Smooth muscle cell (in vitro differentiated cells): ENCODE data around the gene ESD. TPM values are rescaled to one million over a fixed set of nuclear protein-coding genes. Genes with fewer than 3 reads are reported as not detected.
"Not testable (repeated sequence)": the region's sequence is repeated elsewhere in the genome, so short reads cannot be mapped to it uniquely, and the experiment has no call there.

Source experiments
- DNase-seq: peaks from one replicate; lab custom pipeline; 2025; ENCODE audit not compliant: unreplicated experiment; lab: John Stamatoyannopoulos, UW
- H2AFZ ChIP-seq: fragments of 200-600 bp; sonication (generic); 2 replicates; pipeline ENCODE4 v1.6.0; 2016; ENCODE audit warnings: antibody characterized with exemption, low read depth, mild to moderate bottlenecking
- H3F3A ChIP-seq: fragments of 200-600 bp; sonication (generic); 2 replicates; pipeline ENCODE4 v1.6.0; 2017; ENCODE audit warnings: antibody characterized with exemption, low read depth
- H3K27ac ChIP-seq: fragments of 200-600 bp; sonication (generic); 2 replicates; pipeline ENCODE4 v1.5.1; 2016; ENCODE audit warnings: low read depth, mild to moderate bottlenecking
- H3K27me3 ChIP-seq: fragments of 200-600 bp; sonication (generic); 2 replicates; pipeline ENCODE4 v1.6.1; 2016; ENCODE audit warnings: low read depth, mild to moderate bottlenecking
- H3K36me3 ChIP-seq: fragments of 200-600 bp; sonication (generic); 2 replicates; pipeline ENCODE4 v1.5.1; 2016; ENCODE audit warnings: low read depth
- H3K4me1 ChIP-seq: fragments of 200-600 bp; sonication (generic); 2 replicates; pipeline ENCODE4 v1.5.1; 2016; ENCODE audit warnings: low read depth
- H3K4me2 ChIP-seq: fragments of 200-600 bp; sonication (generic); 2 replicates; pipeline ENCODE4 v1.6.0; 2016; ENCODE audit warnings: mild to moderate bottlenecking
- H3K4me3 ChIP-seq: fragments of 200-600 bp; sonication (generic); 2 replicates; pipeline ENCODE4 v1.5.1; 2016; ENCODE audit warnings: mild to moderate bottlenecking
- H3K79me2 ChIP-seq: fragments of 200-600 bp; sonication (generic); 2 replicates; pipeline ENCODE4 v1.6.0; 2016; ENCODE audit warnings: low read depth, mild to moderate bottlenecking
- H3K9ac ChIP-seq: fragments of 200-600 bp; sonication (generic); 2 replicates; pipeline ENCODE4 v1.6.0; 2016; ENCODE audit warnings: low read depth
- H3K9me3 ChIP-seq: fragments of 200-600 bp; sonication (generic); replicated peaks from 2 replicates; pipeline ENCODE4 v1.5.1; 2016; ENCODE audit warnings: low read depth
- H4K20me1 ChIP-seq: fragments of 200-600 bp; sonication (generic); 2 replicates; pipeline ENCODE4 v1.6.0; 2016; ENCODE audit warnings: low read depth
- WGBS: methylation state at CpG from one replicate; pipeline ENCODE4 v1.1.7; 2016; ENCODE audit warnings: low lambda C conversion rate; 5-methylcytosine and 5-hydroxymethylcytosine counted together
- polyA plus RNA-seq: library from polyadenylated mRNA; unstranded; fragments of >200 nt; fragmentation: Nextera tagmentation; extraction: Ambion mirVana; gene quantifications from 2 replicates; pipeline ENCODE4 v1.2.1, GENCODE V29; 2016
- total RNA-seq: library from RNA; depleted of rRNA; stranded (reverse); fragments of >200 nt; gene quantifications from 2 replicates; pipeline ENCODE4 v1.2.3, GENCODE V29; 2014
- TF ChIP-seq, protein P1 (sequence below): fragments of 200-600 bp; sonication (generic); IDR thresholded peaks from 2 replicates; pipeline ENCODE4 v1.5.1; 2017; ENCODE audit warnings: borderline replicate concordance, mild to moderate bottlenecking, antibody characterized with exemption; ENCODE audit not compliant: insufficient read depth, poor library complexity, severe bottlenecking

Gene ESD
- total and polyA plus RNA-seq, 2 experiments from 2014 or later = 133 to 142 TPM

DNA sequence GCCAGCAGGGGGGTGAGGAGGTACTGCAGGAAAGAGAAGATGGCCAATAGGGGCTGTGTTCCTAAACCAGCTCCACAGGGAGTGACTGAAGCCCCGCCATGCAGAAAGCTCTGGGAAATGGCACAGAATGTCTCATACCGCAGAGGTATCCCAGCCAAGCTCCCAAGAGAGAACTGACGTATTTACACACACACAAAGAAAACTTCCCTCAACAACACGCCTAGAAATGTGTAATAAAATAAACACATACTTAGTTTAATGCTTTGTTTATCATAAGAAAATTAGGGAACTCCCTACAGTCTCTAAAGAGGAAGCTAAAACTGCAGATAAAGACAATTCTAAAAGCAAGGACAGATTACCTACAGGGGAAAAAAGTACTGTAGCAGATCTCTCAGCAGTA, 40.0 kb downstream of the ESD start:
- 60% methylated on average over 4 of the region's 4 CpGs for WGBS
- no peak for DNase-seq
- H2AFZ ChIP-seq = no peak overlapping the region

DNA sequence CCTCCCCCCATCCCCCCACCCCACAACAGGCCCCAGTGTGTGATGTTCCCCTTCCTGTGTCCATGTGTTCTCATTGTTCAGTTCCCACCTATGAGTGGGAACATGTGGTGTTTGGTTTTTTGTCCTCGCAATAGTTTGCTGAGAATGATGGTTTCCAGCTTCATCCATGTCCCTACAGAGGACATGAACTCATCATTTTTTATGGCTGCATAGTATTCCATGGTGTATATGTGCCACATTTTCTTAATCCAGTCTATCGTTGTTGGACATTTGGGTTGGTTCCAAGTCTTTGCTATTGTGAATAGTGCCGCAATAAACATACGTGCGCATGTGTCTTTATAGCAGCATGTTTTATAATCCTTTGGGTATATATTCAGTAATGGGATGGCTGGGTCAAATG, 41.5 kb downstream of the ESD start:
- not testable (repeated sequence) for H3K36me3 ChIP-seq, H3K79me2 ChIP-seq

More for the DNA sequence above, 40.0 kb downstream of the ESD start:
- Histone ChIP-seq H3K36me3 (no peaks in the 10 kb centered on the region), H3K4me2 (no peak overlapping the region), H3K9me3 (no peaks in the 10 kb centered on the region), H3K4me1 (no peaks in the 10 kb centered on the region), H3K79me2 (no peaks in the 10 kb centered on the region), H3K27me3 (no peaks in the 10 kb centered on the region), H3F3A (no peaks in the 10 kb centered on the region), H3K27ac (no peak overlapping the region), H4K20me1 (no peaks in the 10 kb centered on the region), H3K4me3 (no peak overlapping the region), H3K9ac (no peak overlapping the region)
- TF ChIP-seq, protein P1, sequence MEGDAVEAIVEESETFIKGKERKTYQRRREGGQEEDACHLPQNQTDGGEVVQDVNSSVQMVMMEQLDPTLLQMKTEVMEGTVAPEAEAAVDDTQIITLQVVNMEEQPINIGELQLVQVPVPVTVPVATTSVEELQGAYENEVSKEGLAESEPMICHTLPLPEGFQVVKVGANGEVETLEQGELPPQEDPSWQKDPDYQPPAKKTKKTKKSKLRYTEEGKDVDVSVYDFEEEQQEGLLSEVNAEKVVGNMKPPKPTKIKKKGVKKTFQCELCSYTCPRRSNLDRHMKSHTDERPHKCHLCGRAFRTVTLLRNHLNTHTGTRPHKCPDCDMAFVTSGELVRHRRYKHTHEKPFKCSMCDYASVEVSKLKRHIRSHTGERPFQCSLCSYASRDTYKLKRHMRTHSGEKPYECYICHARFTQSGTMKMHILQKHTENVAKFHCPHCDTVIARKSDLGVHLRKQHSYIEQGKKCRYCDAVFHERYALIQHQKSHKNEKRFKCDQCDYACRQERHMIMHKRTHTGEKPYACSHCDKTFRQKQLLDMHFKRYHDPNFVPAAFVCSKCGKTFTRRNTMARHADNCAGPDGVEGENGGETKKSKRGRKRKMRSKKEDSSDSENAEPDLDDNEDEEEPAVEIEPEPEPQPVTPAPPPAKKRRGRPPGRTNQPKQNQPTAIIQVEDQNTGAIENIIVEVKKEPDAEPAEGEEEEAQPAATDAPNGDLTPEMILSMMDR = no peak

DNA sequence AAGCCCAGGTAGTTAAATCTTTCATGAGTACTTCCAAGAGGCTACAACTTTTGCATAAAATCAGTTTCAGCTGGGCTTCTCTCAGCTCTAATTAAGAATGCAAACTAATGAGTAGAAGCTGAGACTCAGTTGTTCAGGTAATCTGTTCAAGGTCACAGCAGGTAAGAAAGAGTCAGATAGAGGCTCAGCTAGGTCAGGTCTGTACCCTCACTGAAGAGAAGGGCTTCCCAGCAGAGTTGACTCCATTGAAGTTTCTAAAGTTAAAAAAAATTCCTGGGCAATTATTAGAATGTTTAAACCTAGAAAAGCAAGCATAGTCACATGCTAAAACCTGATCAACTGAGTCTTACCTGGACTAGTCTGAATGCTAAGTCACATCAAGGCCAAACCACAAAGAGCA, 42.1 kb downstream of the ESD start:
- no peaks in the 10 kb centered on the region for H3F3A ChIP-seq
- no peaks in the 10 kb centered on the region for H3K4me1 ChIP-seq
- no peak overlapping the region for H2AFZ ChIP-seq
- no peak for DNase-seq
- no peaks in the 10 kb centered on the region for H3K9me3 ChIP-seq
- H3K9ac ChIP-seq = no peak overlapping the region
- no peaks in the 10 kb centered on the region for H4K20me1 ChIP-seq
- no peaks in the 10 kb centered on the region for H3K79me2 ChIP-seq
- H3K27ac ChIP-seq = no peak overlapping the region
- TF ChIP-seq, protein P1 = no peak
- no peak overlapping the region for H3K4me3 ChIP-seq
- no peak overlapping the region for H3K4me2 ChIP-seq
- H3K36me3 ChIP-seq = peaks cover 6% of the 10 kb centered on the region
- no peaks in the 10 kb centered on the region for H3K27me3 ChIP-seq

More for the DNA sequence above, 41.5 kb downstream of the ESD start:
- not testable (repeated sequence) for H3K27ac ChIP-seq, H3K4me2 ChIP-seq, DNase-seq, H3K4me3 ChIP-seq, H3K27me3 ChIP-seq, H3F3A ChIP-seq, H3K9ac ChIP-seq, H2AFZ ChIP-seq, H4K20me1 ChIP-seq, H3K4me1 ChIP-seq, H3K9me3 ChIP-seq
- WGBS = 83% methylated on average over 2 of the region's 5 CpGs

DNA sequence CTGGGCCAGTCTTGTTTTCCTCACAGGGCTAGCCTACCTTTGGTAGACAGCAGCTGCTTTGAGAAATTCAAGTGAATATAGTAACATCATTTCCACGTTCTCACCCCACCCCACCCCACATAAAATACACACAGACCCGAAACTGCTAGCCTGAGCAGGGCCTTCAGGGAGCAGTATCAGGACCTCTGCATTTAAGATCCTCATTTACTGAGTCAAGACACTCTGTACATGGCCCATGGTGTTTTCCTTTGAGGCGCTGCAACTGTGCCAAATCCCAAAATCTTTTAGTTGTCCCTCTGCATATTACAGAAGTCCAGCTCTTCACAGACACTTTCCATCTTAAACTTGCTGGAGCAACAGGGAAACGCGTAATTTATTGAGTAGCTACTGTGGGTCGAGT, 43.0 kb downstream of the ESD start:
- TF ChIP-seq, protein P1 = no peak
- H3K27ac ChIP-seq = no peak overlapping the region

More for the DNA sequence above, 43.0 kb downstream of the ESD start:
- Histone ChIP-seq H3F3A (no peaks in the 10 kb centered on the region), H3K9ac (no peak overlapping the region), H3K27me3 (no peaks in the 10 kb centered on the region), H4K20me1 (no peaks in the 10 kb centered on the region), H3K79me2 (no peaks in the 10 kb centered on the region), H3K4me1 (no peaks in the 10 kb centered on the region), H2AFZ (no peak overlapping the region), H3K4me3 (no peak overlapping the region), H3K36me3 (peaks cover 6% of the 10 kb centered on the region), H3K4me2 (no peak overlapping the region), H3K9me3 (no peaks in the 10 kb centered on the region)
- WGBS = 90% methylated on average over 6 of the region's 6 CpGs
- DNase-seq = no peak
